SK-N-SH (cell line): ENCODE results near the gene RASA3.
"Not testable (repeated sequence)": the region's sequence is repeated elsewhere in the genome, so short reads cannot be mapped to it uniquely, and the experiment has no call there.

Source experiments
- EZH2phosphoT487 ChIP-seq: fragments of 200-600 bp; sonication (generic); IDR thresholded peaks from 2 replicates; pipeline ENCODE4 v1.6.1; 2017; ENCODE audit warnings: low read depth, mixed run types, mild to moderate bottlenecking, antibody characterized with exemption, moderate library complexity, borderline replicate concordance
- TF ChIP-seq, protein P1 (sequence below): fragments of 200-600 bp; sonication (generic); IDR thresholded peaks from 2 replicates; pipeline ENCODE4 v1.6.1; 2017; ENCODE audit warnings: antibody characterized with exemption, mild to moderate bottlenecking, moderate library complexity
- TF ChIP-seq, protein P2 (sequence below): fragments of 150-350 bp; IDR thresholded peaks from 2 replicates; pipeline ENCODE4 v1.6.1; 2017; ENCODE audit warnings: antibody characterized with exemption, low read length, low read depth, borderline replicate concordance
- TF ChIP-seq, protein P3 (sequence below): IDR thresholded peaks from 2 replicates; pipeline ENCODE4 v1.4.0; 2012; ENCODE audit warnings: low read depth

DNA sequence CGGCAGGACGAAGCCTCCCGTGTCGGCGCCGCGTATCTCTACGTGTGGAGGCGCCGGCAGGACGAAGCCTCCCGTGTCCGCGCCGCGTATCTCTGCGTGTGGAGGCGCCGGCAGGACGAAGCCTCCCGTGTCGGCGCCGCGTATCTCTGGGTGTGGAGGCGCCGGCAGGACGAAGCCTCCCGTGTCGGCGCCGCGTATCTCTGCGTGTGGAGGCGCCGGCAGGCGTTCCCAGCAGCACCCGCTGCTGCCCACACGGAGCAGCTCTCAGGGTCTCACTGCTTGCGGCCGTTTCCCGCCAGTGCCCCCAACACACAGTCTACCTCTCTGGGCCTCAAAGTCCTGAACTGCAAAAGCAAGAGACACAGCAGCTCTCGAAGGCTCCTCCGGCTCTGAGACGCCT is 56.6 kb downstream of the RASA3 start:
- TF ChIP-seq, protein P1, sequence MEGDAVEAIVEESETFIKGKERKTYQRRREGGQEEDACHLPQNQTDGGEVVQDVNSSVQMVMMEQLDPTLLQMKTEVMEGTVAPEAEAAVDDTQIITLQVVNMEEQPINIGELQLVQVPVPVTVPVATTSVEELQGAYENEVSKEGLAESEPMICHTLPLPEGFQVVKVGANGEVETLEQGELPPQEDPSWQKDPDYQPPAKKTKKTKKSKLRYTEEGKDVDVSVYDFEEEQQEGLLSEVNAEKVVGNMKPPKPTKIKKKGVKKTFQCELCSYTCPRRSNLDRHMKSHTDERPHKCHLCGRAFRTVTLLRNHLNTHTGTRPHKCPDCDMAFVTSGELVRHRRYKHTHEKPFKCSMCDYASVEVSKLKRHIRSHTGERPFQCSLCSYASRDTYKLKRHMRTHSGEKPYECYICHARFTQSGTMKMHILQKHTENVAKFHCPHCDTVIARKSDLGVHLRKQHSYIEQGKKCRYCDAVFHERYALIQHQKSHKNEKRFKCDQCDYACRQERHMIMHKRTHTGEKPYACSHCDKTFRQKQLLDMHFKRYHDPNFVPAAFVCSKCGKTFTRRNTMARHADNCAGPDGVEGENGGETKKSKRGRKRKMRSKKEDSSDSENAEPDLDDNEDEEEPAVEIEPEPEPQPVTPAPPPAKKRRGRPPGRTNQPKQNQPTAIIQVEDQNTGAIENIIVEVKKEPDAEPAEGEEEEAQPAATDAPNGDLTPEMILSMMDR, result not testable (repeated sequence)
- TF ChIP-seq, protein P2, sequence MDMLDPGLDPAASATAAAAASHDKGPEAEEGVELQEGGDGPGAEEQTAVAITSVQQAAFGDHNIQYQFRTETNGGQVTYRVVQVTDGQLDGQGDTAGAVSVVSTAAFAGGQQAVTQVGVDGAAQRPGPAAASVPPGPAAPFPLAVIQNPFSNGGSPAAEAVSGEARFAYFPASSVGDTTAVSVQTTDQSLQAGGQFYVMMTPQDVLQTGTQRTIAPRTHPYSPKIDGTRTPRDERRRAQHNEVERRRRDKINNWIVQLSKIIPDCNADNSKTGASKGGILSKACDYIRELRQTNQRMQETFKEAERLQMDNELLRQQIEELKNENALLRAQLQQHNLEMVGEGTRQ, result not testable (repeated sequence)
- not testable (repeated sequence) for TF ChIP-seq EZH2phosphoT487
- TF ChIP-seq, protein P3, sequence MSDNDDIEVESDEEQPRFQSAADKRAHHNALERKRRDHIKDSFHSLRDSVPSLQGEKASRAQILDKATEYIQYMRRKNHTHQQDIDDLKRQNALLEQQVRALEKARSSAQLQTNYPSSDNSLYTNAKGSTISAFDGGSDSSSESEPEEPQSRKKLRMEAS, result not testable (repeated sequence)
